ENCODE measurements around the gene CLN5.

DNA sequence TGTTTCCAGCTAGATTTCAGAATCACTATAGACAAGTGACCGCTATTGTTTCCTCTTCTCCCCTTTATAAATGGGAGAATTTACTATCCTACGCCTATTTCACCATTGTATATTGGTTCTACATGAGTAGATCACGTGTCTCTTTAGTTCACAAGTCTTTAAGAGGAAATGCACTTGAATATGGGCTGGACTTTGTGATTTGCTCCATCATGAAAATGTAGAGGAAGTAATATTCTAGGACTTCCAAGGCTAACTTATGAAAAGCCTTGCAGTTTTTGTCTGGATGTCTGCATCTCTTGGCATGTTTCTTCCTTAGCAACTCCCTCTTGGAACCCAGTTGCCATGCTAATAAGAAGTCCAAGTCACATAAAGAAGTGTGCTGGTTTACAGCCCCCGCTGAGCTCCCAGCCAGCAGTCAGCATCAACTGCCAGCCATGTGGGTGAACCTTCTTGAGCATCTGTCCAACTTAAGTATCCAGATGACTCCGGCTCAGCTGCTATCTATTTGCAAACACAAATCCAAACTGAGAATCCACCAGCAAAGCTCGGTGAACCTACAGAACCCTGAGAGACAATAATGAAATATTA is 39.9 kb downstream of the CLN5 start:
- TF ChIP-seq, protein P1, sequence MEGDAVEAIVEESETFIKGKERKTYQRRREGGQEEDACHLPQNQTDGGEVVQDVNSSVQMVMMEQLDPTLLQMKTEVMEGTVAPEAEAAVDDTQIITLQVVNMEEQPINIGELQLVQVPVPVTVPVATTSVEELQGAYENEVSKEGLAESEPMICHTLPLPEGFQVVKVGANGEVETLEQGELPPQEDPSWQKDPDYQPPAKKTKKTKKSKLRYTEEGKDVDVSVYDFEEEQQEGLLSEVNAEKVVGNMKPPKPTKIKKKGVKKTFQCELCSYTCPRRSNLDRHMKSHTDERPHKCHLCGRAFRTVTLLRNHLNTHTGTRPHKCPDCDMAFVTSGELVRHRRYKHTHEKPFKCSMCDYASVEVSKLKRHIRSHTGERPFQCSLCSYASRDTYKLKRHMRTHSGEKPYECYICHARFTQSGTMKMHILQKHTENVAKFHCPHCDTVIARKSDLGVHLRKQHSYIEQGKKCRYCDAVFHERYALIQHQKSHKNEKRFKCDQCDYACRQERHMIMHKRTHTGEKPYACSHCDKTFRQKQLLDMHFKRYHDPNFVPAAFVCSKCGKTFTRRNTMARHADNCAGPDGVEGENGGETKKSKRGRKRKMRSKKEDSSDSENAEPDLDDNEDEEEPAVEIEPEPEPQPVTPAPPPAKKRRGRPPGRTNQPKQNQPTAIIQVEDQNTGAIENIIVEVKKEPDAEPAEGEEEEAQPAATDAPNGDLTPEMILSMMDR (conservative IDR thresholded peaks at IDR 0.05) = no peak
- no peak for TF ChIP-seq EZH2 (IDR thresholded peaks at IDR 0.05; ENCODE audit: low read depth)
